Small intestine (tissue), 7 donors: ENCODE results near the gene GABARAPL1. TPM values are rescaled to one million over a fixed set of nuclear protein-coding genes. Genes with fewer than 3 reads are reported as not detected.
A peak's percentile ranks its signal among the peaks of the same experiment; 100 is the strongest.

Experiments
- DNase-seq, 2 donors: peaks; one replicate each; pipeline versions ENCODE4 v3.0.0 to v3.0.0-alpha.2; 2013
- FAIRE-seq: peaks from 2 replicates; lab custom pipeline; 2012; peaks lifted over from hg19 to GRCh38; lab: Jason Lieb, UNC
- H3K27ac ChIP-seq, 3 donors: one replicate each; pipeline ENCODE4 v1.5.1; 2013; ENCODE audit warnings: low read length in 2 of 3, mild to moderate bottlenecking in 2 of 3, control low read depth in 1 of 3, inconsistent platforms in 1 of 3, low read depth in 1 of 3, moderate library complexity in 1 of 3
- H3K27me3 ChIP-seq, 3 donors: one replicate each; pipeline ENCODE4 v1.6.1; 2013; ENCODE audit warnings: low read length in 3 of 3, inconsistent platforms in 1 of 3; ENCODE audit not compliant: control insufficient read depth in 3 of 3, insufficient read depth in 3 of 3
- H3K36me3 ChIP-seq, 3 donors: one replicate each; pipeline ENCODE4 v1.6.1; 2013; ENCODE audit warnings: low read length in 3 of 3, inconsistent platforms in 1 of 3, low read depth in 1 of 3, mild to moderate bottlenecking in 1 of 3, moderate library complexity in 1 of 3; ENCODE audit not compliant: control insufficient read depth in 3 of 3, insufficient read depth in 2 of 3
- H3K4me1 ChIP-seq, 3 donors: one replicate each; pipeline ENCODE4 v1.6.1; 2013; ENCODE audit warnings: low read length in 2 of 3, inconsistent platforms in 1 of 3, low read depth in 1 of 3, mild to moderate bottlenecking in 1 of 3, moderate library complexity in 1 of 3; ENCODE audit not compliant: control insufficient read depth in 3 of 3, insufficient read depth in 2 of 3
- H3K4me3 ChIP-seq, 3 donors: one replicate each; pipeline ENCODE4 v1.5.1; 2013; ENCODE audit warnings: low read length in 3 of 3, control low read depth in 1 of 3, inconsistent platforms in 1 of 3, low read depth in 1 of 3, mild to moderate bottlenecking in 1 of 3, moderate library complexity in 1 of 3
- H3K9me3 ChIP-seq, 2 donors: one replicate each; pipeline ENCODE4 v1.6.1; 2013; ENCODE audit warnings: low read depth in 1 of 2, low read length in 1 of 2; ENCODE audit not compliant: control insufficient read depth in 2 of 2, insufficient read depth in 1 of 2
- WGBS, 3 donors: extraction: QIAGEN DNeasy Blood & Tissue Kit; methylation state at CpG; one replicate each; pipeline ENCODE4 v1.1.7; 2013; 5-methylcytosine and 5-hydroxymethylcytosine counted together
- polyA plus RNA-seq, 4 donors: library from polyadenylated mRNA; stranded (reverse) in 3 of 4; unstranded in 1 of 4; fragments of 200-250 nt in 3 of 4; fragments of 120-200 nt in 1 of 4; gene quantifications; one replicate each; pipeline versions ENCODE4 v1.2.1 to v1.2.3, GENCODE V29; 2013
- donor health status: healthy with polysubstance abuse.
- donor health status: control.
- donor health status: control.
- donor health status: Bipolar disorder and iron deficiency.
- donor health status: healthy.

GABARAPL1 gene
- polyA plus RNA-seq, 4 donors = 38.9 to 59.4 (median 56.3) TPM

GRCh38 chr12:10268037-10268436 is 55.4 kb downstream of the GABARAPL1 start:
- Histone ChIP-seq H3K27me3 (no peaks in the 10 kb centered on the region), H3K27ac (no peak overlapping the region), H3K36me3 (no peaks in the 10 kb centered on the region), H3K9me3 (no peaks in the 10 kb centered on the region), H3K4me3 (no peak overlapping the region), H3K4me1 (no peaks in the 10 kb centered on the region)
- no peak for FAIRE-seq
- no peak for DNase-seq
- 42 to 64% (median 60%) methylated on average over 5 of the region's 5 CpGs for WGBS, 3 donors

- H3K4me1 ChIP-seq = no peaks in the 10 kb centered on the region
- H3K4me3 ChIP-seq = no peak overlapping the region
- no peak for DNase-seq
- no peak overlapping the region for H3K27ac ChIP-seq
- H3K9me3 ChIP-seq = no peaks in the 10 kb centered on the region
- WGBS, 3 donors = 86 to 88% (median 87%) methylated on average over 2 of the region's 2 CpGs
- FAIRE-seq = peak; percentile 61
- H3K36me3 ChIP-seq = no peaks in the 10 kb centered on the region
- H3K27me3 ChIP-seq = no peaks in the 10 kb centered on the region
Measured at GRCh38 chr12:10272467-10272866, 59.8 kb downstream of the GABARAPL1 start.

Other genes starting within 250 kb of the GABARAPL1 start
- 1 to 10 TPM in 2 of 4 donors, not detected in 2; 1.3 to 1.5 TPM for gene CLEC12A, start 241.5 kb upstream of the GABARAPL1 start, polyA plus RNA-seq
- gene CLEC1B, start 213.8 kb upstream of the GABARAPL1 start, polyA plus RNA-seq = under 1 TPM in 1 of 4 donors, not detected in 3; 0.09 TPM
- gene CLEC12B, start 202.2 kb upstream of the GABARAPL1 start, polyA plus RNA-seq = under 1 TPM in 2 of 4 donors, not detected in 2; 0.09 to 0.27 TPM
- gene CLEC9A, start 182.2 kb upstream of the GABARAPL1 start, polyA plus RNA-seq = 1 to 10 TPM in 1 of 4 donors, under 1 TPM in 1, not detected in 2; 0.12 to 1.6 TPM
- 1 to 10 TPM in 2 of 4 donors, not detected in 2; 1.6 to 4.9 TPM for gene CLEC1A, start 113.9 kb upstream of the GABARAPL1 start, polyA plus RNA-seq
- gene CLEC7A, start 82.7 kb upstream of the GABARAPL1 start, polyA plus RNA-seq = 1 to 10 TPM in 3 of 4 donors, under 1 TPM in 1; 0.45 to 7.2 (median 5.2) TPM
- gene OLR1, start 40.7 kb upstream of the GABARAPL1 start, polyA plus RNA-seq = under 1 TPM in 3 of 4 donors, not detected in 1; 0.18 to 0.55 (median 0.27) TPM
- under 1 TPM in 2 of 4 donors, not detected in 2; 0.10 to 0.25 TPM for gene TMEM52B, start 33.8 kb upstream of the GABARAPL1 start, polyA plus RNA-seq
- gene KLRD1, start 95.0 kb downstream of the GABARAPL1 start, polyA plus RNA-seq = 1 to 10 TPM in 2 of 4 donors, under 1 TPM in 1, not detected in 1; 0.72 to 3.0 (median 1.4) TPM
- 1 to 10 TPM in 3 of 4 donors, not detected in 1; 3.3 to 5.9 (median 3.4) TPM for gene KLRK1, start 177.2 kb downstream of the GABARAPL1 start, polyA plus RNA-seq
- under 1 TPM in 2 of 4 donors, not detected in 2; 0.06 to 0.66 TPM for gene KLRC4, start 196.9 kb downstream of the GABARAPL1 start, polyA plus RNA-seq
- under 1 TPM in 2 of 4 donors, not detected in 2; 0.37 to 0.46 TPM for gene KLRC3, start 207.7 kb downstream of the GABARAPL1 start, polyA plus RNA-seq
- gene KLRC2, start 223.1 kb downstream of the GABARAPL1 start, polyA plus RNA-seq = 1 to 10 TPM in 2 of 4 donors, under 1 TPM in 1, not detected in 1; 0.36 to 2.4 (median 1.0) TPM
- 1 to 10 TPM in 1 of 4 donors, under 1 TPM in 2, not detected in 1; 0.58 to 4.6 (median 0.81) TPM for gene KLRC1, start 240.5 kb downstream of the GABARAPL1 start, polyA plus RNA-seq